NCI-H1105 (cell line): ENCODE measurements around the gene BEGAIN.

Source experiments
- DNase-seq: peaks from one replicate; lab custom pipeline; 2025; lab: John Stamatoyannopoulos, UW

Gene BEGAIN

DNA sequence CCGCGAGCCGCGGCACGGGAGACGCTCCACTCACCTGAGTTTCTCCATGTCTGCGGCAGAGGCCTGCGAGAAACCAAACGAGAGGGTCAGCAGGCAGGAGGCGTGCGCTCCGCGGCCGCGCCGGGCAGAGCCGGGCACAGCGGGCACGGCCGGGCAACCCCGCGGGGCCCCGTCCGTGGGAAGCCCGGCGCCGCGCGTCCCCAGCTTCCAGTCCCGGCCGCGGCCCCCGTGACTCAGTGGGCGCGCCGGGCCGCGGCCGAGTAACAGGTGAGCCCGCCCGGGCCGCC is 19.4 kb downstream of the BEGAIN start:
- no peak for DNase-seq

DNA sequence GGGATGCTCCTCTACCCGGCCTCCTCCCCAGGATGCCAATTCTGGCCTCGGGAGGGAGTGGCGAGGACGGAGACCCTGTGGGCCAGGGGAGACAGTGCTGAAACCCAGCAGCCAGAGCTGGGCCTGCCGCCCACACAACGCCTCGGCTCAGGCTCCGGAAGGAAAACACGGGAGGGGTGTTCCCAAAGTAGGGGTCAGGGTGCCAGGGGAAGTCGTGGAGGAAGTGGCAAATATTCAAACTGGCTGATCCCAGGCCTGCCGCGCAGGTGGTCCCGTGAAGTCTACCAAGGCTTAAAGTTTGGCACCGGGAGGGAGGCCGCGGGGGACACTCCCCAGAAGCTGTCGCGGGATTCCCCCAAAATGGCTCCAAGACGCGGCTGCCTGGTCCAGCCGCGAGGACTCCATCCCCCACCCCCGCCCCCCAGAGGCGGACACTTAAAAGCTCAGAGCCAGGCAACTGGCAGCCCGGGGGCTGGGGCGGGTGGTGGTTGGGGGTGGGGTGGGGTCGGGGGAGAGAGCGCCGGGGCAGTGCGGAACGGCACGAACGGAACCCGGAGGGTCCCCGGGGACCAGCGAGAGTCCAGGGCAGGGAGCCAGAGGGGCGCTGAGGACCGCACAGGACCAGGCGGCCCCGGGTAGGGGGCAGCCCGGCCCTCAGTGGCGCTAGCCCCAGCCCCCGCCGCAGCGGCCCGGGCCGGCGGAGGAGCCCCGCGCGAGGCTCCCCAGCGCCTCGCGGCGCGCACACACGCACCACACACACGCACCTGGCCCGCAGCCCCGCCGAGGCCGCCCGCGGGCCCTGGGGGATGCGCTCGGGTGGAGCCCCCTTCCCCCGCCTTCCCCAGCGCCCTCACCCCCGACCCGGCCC is 20.0 kb downstream of the BEGAIN start:
- DNase-seq = no peak

DNA sequence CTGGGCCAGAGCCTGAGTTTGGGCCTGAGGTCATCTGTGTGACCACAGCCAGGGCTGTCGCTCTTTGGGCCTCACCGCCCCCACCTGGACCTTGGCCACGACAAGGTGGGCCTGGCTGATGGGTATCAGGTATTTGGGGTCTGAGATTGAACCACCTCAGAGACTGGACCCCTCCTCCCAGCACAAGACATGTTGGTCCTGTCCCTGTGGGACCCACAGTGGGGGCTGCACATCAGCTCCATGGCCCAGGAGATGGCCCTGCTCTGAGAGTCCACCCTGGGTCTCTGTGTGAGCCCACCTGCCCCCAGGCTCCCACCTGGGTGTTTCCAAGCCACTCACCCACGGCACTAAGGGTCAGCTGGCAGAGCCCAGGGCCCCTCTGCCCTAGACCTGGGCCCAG is 20.6 kb downstream of the BEGAIN start:
- DNase-seq = no peak

DNA sequence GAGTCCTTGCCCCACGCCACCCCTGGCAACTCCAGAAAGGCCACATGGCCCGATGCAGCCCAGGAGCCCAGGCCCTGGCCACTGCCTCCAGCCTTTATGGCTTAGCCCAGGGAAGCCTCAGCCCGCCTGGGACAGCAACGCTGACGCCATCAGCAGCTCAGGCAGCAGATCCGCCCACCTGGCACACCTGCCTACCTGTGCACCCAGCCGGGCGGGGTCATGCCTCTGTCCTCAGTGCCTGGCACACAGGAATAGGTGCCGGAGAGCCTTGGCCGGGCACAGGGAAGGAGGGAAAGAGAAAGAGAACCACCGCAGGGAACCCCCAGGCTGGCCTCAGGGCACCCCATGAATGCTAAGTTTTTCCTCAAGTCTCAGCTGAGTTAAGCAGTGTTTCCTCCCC is 21.1 kb downstream of the BEGAIN start:
- DNase-seq = no peak

DNA sequence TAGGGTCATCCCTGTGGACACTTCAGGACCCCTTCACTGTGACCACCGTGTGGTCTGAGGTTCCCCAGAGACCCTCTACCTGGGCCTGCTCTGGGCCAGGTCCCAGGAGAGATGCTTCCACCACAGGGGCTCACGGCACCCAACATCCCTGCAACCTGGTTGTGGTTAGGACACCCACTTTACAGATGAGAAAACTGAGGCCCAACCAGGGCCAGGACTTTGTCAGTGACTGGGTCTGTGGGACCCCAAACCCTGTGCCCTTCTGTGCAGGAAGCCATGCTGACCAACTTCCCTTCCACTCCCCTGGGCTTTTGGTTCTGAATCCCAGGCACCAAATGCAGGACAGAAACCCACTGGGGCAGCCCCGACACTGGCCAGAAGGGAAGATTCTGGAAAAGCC is 21.6 kb downstream of the BEGAIN start:
- DNase-seq = no peak

DNA sequence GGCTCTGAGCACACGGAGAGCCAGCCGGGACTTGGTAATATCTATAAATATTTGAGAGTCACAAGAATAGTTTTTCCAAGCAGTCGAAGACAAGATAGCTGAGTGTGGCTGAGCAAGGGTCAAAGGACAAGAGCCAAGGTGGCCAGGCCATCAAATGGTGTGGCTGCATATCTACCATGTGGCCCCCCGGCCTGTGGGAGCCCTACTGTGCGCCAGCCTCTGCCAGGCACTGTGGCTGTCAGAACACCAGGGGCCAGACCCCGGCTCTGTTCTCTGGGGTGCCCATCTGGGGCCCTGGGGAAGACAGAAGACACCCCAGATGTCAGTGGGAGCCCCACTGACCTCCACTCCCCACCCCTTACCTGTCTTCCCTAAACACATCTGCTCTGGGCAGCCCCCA is 22.7 kb downstream of the BEGAIN start:
- DNase-seq = no peak

DNA sequence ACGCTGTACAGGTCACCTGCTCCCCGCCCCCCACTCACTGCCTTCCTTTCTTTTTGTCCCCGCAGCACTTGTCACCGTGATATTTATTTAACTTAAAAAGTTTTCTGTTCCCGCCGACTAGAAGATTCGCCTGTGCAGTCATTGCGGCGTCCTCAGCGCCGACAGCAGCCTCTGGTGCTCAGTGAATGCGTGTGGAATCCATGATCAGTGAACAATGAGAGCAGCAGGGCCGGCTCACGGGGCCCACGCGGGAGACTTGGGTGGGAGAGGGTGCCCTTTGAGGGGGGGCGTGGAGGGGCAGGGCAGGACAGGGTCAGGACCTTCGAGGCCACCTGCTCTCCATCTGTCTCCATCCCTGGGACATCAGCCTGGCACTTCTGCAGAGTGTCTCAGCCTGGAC is 24.5 kb downstream of the BEGAIN start:
- DNase-seq = no peak

DNA sequence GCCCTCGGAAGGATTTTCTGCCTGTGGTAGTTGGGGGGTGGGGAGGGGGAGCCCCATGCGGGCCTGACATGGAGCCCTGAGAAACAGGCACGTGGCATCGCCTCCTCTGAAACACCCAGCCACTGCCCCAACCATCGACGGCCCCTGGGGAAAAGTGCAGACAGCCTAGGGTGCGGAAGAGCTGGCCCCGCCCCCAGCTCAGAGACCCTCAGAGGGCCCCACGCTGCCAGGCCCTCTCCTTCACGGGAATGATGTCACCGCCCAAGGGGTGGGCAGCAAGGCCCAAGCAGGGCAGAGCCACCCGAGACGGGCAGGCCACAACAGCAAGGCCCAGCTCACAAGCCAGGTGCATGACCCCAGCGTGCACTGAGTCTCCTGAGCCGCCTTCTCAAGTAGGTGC is 26.2 kb downstream of the BEGAIN start:
- DNase-seq = no peak

DNA sequence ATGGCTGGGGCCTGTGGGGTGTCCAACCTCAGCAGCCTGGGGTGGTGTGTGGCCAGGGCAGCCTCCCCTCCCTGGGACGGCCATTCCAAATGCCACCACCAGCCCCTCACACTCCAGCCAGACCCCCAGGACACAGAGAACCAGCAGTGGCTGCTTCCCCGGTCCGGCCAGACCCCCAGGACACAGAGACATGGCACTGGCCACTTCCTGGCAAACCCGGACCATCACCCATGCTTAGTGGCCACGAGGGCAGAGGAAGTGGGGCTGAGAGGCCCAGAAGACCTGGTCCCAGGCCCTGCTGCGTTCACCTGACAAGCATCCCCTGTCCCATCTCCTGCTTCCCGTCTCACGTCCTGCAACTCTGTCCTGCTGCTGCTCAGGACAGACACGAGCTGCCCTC is 26.7 kb downstream of the BEGAIN start:
- no peak for DNase-seq

DNA sequence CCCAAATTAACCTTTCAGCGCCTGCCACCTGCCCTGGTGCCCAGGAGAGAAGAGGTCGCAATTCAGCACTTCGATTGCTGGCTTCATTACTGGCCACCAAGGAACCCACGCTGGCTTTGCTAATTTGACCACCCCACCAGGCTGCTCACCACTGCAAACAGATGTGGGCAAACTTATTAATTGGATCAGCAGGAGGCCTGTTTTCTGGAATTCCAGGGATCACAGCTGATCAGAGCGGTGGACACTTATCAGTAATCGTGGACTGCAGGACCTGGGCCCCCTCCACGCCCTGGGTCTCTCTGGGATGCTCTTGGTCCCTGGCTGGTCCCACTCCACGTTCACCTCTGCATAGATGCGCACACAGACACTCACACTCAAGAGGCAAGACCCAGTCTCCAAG is 27.8 kb downstream of the BEGAIN start:
- DNase-seq = no peak

DNA sequence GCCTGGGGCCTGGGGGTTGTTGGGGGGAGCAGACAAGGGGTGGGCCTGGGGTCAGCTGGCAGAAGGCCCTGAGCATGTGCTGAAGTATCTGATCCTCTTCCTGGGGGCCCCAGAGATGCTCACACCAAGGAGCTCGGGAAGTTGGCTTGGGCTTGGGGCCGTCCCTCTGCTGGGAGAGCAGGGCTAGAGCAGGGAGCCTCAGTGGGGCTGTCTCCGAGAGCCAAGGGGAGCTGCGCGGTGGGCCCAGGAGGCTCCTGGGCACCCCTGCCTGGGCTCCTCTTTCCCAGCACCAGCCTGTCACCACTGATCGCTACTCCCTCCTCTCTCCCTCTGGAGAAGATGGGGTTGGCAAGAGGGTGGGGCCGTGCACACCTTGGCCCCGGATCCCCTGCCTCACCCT is 28.3 kb downstream of the BEGAIN start:
- DNase-seq = no peak

DNA sequence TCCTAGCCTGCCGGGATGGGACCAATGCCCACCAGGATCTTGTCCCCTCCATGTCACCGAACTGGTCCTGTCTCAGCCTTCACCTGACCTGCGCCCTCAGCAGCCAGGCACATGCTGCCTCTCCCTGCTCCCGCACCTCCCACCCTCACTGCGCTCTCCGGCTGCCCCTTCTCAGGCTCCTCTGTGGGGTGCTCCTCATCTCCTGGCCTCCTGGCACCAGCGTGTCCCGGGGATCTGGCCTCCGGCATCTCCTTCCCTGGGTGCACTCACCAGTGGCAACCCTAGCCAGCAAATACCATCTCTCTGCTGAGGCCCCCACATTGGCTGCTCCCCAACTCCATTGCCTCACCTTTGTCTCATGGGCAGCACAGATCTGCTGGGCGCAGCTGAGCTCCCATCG is 29.0 kb downstream of the BEGAIN start:
- no peak for DNase-seq

DNA sequence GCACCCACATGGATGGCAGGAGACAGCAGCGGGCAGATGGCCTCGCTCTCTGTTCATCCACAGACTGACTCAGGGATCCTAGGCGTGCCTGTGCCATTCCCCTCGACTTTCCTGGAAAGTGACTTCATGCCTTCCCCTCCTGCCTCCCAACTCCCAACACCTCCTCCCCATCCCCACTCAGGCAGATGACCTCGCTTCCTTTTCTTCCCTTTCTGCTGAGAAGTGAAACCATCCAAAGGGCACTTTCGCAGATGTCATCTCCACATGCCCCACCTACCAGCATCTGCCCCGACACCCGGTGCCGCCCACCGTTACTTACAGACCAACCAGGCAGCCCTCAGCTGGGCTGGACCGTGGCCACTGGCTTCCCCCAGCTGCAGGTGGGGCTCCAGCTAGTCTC is 29.6 kb downstream of the BEGAIN start:
- no peak for DNase-seq

DNA sequence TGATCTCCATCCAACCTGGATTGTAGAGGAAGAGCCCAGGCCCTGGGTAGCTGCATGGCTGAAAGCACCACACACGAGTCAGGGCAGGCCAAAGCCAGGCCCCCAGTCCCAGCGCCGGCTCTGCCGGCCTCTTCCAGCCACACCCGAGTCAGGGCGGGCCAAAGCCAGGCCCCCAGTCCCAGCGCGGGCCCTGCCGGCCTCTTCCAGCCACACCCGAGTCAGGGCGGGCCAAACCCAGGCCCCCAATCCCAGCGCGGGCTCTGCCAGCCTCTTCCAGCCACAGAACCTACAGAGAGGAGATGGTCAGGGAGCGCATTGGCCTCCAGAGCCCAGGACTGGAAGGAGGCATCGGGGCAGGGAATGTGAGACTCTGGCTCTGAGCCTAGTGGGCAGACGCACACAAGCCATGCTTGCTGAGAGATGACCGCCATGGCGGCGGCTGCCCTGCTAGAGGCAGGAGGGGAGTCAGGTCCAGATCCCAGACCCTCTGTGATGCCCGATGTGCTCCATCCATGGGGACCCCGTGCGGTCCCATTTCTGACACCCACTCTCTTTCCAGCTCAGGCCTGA is 30.2 kb downstream of the BEGAIN start:
- DNase-seq = no peak

DNA sequence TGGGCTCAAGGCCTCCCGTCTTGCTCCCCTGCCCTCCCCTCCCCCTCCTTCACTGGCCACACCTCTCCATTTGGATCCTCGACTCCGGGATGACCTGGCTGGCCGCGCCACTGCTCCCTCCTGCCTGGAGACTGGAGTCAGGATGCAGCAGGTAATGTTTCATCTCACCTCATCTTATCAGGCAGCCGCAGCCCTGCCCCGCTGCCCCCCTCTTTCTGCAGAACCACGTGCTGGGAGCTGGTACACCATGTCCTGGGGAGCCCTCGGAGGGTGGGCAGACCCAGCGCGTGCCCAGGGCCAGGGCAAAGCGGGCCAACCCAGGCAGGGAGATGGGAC is 31.1 kb downstream of the BEGAIN start:
- no peak for DNase-seq

DNA sequence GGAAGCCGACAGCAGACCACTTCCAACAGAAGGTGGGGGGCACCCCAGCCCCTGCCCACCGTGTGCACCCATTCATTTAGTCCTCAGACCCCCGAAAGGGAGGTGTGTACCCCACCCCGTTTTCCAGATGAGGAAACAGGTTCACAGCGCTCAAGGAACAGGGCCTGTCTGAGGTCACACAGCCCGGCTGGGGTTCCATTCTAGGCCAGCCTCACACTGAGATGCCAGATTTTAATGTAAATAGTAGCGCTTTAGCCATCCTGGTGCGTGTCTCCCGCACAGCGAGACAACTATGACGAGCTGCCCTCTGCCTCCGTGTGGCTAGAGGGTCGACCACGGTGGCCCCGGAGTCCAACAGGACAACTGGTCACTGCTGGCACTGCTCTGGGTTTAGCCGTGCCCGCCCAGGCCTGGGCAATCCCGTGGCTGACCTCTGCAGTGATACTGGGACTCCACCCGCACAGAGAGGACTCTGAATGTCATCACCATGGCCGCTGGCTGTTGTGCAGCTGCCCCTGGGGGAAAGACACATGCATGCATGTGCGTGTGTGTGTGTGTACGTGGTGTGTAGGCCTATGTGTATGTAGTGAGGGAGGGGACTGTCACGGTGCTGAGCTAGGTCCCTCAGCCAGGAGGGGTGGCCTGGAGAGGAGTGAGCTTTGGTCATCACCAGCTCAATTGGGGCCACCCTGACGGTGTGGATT is 31.6 kb downstream of the BEGAIN start:
- DNase-seq = no peak

DNA sequence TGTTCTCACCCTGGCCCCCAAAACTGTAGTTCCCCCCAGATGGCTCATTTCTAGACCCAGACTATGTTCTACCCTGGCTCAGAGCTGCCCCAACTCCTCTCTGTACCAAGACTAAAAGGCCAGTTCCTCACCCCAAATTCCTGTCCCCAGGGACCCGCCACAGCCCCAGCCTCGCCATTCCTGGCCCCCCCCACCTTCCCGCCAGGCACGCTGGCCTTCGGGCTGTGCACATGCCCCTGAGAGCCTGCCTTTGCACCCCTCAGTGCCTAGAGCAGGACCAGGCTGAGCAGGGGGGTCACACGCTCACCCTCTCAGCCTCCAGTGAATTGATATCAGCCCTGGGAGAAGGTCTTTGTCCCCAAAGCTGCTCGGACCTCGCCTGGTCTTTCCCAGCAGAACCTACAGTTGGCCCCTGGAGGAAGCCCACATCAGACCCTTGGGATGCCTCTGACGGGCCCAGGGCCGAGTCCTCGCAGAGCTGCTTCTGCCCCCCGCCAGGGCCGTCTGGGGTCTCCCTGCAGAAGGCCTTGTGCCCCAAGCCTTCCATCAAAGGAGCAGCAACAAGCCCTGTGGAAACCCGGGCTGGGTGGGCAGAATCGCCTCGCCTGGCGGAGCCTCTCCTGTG is 32.4 kb downstream of the BEGAIN start:
- no peak for DNase-seq

DNA sequence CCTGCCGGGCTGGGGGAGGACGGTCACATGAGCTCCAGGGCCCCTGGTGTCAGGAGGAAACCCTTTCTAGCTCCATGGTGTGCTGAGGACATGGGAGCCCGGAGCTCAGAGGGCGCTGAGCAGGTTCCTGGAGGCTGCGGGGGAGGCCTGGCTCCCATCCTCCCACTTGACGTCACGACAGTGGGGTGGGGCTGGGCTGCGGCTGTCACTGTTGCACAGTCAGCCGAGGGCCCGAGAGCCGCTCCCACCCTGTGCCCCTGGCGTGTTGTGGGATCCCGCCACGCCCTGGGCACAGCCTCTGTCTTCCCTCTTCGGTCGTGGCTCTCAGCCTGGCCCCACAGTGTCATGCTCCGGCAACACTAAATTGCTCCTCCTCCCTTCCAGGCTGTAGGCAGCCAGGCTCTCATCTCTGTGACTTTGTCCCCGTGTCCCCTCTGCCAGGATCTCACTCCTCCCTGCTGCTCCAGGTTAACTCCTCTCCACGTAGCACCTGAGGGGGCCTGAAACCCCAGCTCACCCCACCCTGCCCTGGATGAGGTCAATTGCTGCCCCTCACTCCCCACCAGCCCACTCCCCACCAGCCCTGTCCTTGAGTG is 33.0 kb downstream of the BEGAIN start:
- DNase-seq = no peak

DNA sequence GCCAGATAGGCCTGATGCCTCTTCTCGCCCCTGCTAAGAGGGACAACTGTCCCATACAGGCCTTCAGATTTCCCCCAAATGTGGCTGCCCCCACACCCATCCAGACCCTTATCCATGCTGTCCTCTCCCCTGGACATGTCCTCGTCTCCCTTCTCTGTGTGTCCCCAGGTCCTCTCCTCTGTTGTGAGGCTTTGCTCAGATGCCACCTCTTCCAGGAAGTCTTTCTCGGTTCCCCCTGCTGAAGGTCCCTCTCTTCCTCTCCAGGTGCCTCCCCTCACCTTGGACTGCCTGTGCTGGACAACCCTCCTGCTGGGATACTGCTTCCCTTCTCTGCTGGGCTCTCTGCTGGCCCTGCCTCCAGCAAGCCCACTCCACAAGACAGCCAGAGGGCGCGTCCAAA is 33.7 kb downstream of the BEGAIN start:
- no peak for DNase-seq

DNA sequence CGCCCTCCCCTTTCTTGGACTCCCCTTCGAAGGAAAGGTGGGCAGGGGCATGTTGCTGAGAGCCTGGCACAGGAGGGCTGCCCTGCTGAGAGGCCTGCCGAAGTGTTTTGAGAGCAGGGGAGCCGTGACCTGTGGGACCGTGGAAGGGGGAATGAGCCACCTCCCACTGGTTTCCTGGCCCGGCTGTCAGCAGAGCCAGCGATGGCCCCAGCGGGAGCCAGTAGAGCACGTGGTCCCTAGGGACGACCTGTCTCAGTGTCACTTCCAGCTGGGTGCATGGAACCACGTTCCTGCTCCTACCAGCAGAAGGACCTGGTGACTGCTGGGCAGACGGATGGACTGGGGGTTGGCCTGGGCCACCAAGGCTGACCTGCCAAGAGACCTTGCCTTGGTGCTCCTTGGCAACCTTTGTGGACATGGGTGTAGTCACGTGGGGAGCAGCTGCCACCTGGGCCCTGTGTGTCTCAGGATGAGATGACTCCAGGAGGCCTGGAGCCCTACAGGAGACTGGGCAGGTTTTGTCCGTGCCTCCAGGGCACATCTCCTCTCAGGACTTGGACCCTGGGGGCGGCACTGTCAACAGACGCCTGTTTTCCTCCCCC is 34.6 kb downstream of the BEGAIN start:
- DNase-seq = no peak

DNA sequence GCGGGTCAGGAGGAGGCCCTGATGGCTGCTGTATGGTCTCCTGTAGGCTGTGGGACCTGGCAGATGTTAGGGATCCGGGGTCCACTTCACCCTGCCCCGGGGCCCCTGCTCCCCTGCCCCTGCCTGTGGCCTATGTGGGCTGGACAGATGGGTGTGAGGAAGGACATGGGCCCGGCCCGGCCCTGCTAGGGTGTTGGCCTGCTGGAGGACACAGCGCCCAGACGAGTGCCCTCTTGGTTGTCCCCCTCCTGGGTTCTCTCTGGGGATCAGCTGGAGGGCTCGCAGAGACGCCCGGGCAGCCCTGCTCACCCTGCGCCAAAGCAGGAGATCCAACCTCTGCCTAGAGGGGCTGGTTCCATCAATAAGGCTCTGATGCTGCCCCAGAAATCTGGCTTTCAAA is 36.2 kb downstream of the BEGAIN start:
- DNase-seq = no peak

DNA sequence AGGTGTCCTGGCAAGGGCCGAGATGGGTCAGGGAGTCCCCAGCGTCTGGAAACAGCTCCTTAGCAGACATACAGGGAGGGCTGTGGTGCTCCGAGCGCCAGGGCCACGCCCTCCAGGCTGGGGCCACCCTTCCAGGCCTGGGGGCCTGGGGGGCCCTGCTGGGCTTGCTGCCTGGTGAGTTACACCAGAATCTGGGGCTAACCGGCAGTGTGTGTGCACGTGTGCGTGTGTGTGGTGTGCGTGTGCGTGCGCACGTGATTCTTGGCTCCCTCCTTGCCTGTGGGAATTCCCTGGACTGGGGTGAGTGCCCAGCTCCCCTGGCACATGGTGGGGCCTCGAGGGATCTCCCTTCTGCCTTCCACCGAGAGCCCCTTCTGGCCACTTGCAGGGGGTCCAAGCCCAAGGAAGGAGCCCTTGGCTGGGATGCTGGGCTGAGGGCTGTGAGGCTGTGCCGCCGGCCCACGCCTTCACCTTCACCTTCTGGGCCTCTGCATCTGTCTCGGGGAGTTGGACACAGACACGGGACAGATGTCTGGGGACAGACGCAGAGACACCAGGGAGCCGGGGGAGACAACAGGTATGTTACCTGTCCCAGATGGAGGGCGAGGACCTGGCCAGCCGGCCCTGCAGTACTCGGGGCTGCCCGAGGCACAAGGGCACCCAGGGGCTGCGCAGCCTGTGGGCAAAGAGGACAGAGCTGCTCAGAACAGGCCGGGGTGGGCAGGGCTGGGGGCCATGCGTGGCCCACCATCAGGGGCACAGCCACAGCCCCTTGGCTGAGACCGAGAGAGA is 37.2 kb downstream of the BEGAIN start:
- no peak for DNase-seq
